ENCODE measurements around the gene MYO1D. TPM values are rescaled to one million over a fixed set of nuclear protein-coding genes. Genes with fewer than 3 reads are reported as not detected.

The MYO1D gene
- total and polyA plus RNA-seq, 7 donors = 6.2 to 184 (median 21.6) TPM

- Histone ChIP-seq H3K36me3 (no peaks in the 10 kb centered on the region), H3K9me3 (no peaks in the 10 kb centered on the region), H3K27ac (no peak overlapping the region), H3K4me1 (peaks cover 0 to 11% (median 5%) of the 10 kb centered on the region in 4 donors), H3K4me3 (no peak overlapping the region), H3K27me3 (no peaks in the 10 kb centered on the region)
- intact Hi-C loops (cut with DNase I) = no loop called here
- DNase-seq = no peak
- WGBS, 2 donors = 15 to 63% methylated on average over 1 of the region's 1 CpG
- TF ChIP-seq POLR2A (IDR thresholded peaks at IDR 0.05) (no peak), EP300 (IDR thresholded peaks at IDR 0.05) (no peak), CTCF (IDR thresholded peaks at IDR 0.05) (no peak), POLR2AphosphoS5 (IDR thresholded peaks at IDR 0.05) (no peak)
Measured at GRCh38 chr17:32863559-32863958, 13.4 kb downstream of the MYO1D start.

GRCh38 chr17:32862940-32863339 is 14.0 kb downstream of the MYO1D start:
- Histone ChIP-seq H3K4me3 (no peak overlapping the region), H3K36me3 (no peaks in the 10 kb centered on the region), H3K4me1 (peaks cover 0 to 11% (median 5%) of the 10 kb centered on the region in 4 donors), H3K27me3 (no peaks in the 10 kb centered on the region), H3K9me3 (no peaks in the 10 kb centered on the region), H3K27ac (no peak overlapping the region)
- TF ChIP-seq POLR2AphosphoS5 (IDR thresholded peaks at IDR 0.05) (no peak), CTCF (IDR thresholded peaks at IDR 0.05) (no peak), EP300 (IDR thresholded peaks at IDR 0.05) (no peak), POLR2A (IDR thresholded peaks at IDR 0.05) (no peak)
- 57 to 89% methylated on average over 2 of the region's 2 CpGs for WGBS, 2 donors
- intact Hi-C loops (cut with DNase I) = no loop called here
- no peak for DNase-seq

DNA sequence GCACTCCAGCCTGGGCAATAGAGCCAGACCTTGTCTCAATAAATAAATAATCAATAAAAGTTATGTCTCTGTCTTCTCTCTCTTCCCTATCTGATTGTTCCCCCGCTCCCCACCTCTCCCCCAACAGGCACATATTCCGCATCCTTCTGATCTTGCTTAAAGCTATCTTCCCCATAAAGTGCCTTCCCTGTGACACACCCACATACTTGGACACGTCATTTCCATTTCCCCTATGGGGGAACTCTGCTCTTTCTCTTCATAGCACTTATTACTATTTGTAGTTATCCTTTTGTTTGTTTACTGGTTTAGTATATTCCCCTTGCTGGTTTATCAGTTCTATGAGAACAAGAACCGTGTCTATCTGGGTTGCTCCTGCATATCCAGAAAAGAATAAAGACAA is 14.9 kb downstream of the MYO1D start:
- DNase-seq = no peak
- intact Hi-C loops (cut with DNase I) = no loop called here
- Histone ChIP-seq H3K36me3 (no peaks in the 10 kb centered on the region), H3K4me3 (no peak overlapping the region), H3K27me3 (no peaks in the 10 kb centered on the region), H3K9me3 (no peaks in the 10 kb centered on the region), H3K27ac (no peak overlapping the region), H3K4me1 (peaks cover 0 to 11% (median 5%) of the 10 kb centered on the region in 4 donors)
- TF ChIP-seq POLR2A (IDR thresholded peaks at IDR 0.05) (no peak), POLR2AphosphoS5 (IDR thresholded peaks at IDR 0.05) (no peak), CTCF (IDR thresholded peaks at IDR 0.05) (no peak), EP300 (IDR thresholded peaks at IDR 0.05) (no peak)
- WGBS, 2 donors = 71 to 85% methylated on average over 4 of the region's 4 CpGs

DNA sequence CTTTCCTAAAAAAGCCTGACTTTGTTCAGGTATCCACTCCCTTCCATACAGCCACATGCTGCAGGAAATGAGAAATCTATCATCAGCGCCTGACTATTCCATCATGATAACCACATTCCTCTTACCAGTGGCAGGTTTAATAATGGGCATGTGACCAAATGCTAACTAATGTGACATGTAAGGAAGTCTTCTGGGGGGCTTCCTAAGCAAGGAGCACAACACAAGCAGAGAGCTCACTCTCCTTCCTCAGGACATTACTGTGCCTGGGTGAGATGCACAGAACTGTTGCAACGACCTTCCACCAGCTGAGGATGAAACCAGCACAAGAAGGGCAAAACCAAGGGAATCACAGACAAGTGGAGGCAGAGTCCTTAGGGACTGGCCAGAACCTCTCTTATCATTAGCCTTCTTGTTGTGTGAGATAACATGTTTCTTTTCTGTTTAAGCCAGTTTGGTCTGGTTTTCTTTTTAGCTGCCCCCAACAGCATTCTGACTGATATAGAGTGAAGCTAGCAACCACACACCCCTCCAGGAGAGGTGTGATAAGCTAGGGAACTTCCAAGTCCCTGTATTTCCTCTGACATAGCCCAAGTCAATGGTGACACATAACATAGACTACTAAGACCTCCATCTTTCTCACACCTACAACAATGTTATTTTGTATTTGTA is 16.9 kb downstream of the MYO1D start:
- no peak overlapping the region for H3K27ac ChIP-seq
- intact Hi-C loops (cut with DNase I) = no loop called here
- WGBS, 2 donors = 69 to 83% methylated on average over 2 of the region's 2 CpGs
- H3K27me3 ChIP-seq = no peaks in the 10 kb centered on the region
- no peaks in the 10 kb centered on the region for H3K9me3 ChIP-seq
- no peak overlapping the region for H3K4me3 ChIP-seq
- H3K4me1 ChIP-seq = peaks cover 0 to 11% (median 5%) of the 10 kb centered on the region in 4 donors
- no peak for DNase-seq
- H3K36me3 ChIP-seq = no peaks in the 10 kb centered on the region
- TF ChIP-seq CTCF (IDR thresholded peaks at IDR 0.05) = no peak

DNA sequence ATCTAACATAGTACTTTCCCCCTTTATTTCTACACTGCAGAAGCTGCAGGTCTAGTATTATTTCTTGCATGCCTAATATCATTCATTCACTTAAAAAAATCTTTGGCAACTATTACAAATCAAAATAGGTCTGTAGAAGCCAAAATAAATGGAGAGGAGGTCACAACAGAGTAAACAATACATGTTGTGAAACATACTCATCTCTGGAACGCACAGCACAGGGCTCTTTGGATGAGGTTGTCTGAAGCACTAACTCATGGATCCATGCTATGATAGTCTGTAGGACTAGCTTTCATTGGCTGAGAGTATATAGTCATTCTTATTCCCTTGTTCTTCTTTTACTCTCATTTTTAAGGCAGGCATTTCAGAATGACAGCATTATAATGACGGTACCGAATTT is 21.3 kb downstream of the MYO1D start:
- H3K27me3 ChIP-seq = no peaks in the 10 kb centered on the region
- 77 to 89% methylated on average over 3 of the region's 3 CpGs for WGBS, 2 donors
- H3K9me3 ChIP-seq = no peaks in the 10 kb centered on the region
- no peak for DNase-seq
- no peak overlapping the region for H3K4me3 ChIP-seq
- no peaks in the 10 kb centered on the region for H3K36me3 ChIP-seq
- intact Hi-C loops (cut with DNase I) = no loop called here
- H3K27ac ChIP-seq = no peak overlapping the region
- TF ChIP-seq EP300 (IDR thresholded peaks at IDR 0.05) = no peak
- TF ChIP-seq CTCF (IDR thresholded peaks at IDR 0.05) = no peak
- no peak for TF ChIP-seq POLR2AphosphoS5 (IDR thresholded peaks at IDR 0.05)
- no peak for TF ChIP-seq POLR2A (IDR thresholded peaks at IDR 0.05)
- no peaks in the 10 kb centered on the region for H3K4me1 ChIP-seq
